Upper lobe of left lung (tissue), 6 donors: ENCODE results near the gene SCN5A. TPM values are rescaled to one million over a fixed set of nuclear protein-coding genes. Genes with fewer than 3 reads are reported as not detected.

Experiments used
- ATAC-seq, 2 donors: fragments of 200-7000 bp; cut with Tn5 transposase; one replicate each; pipeline ENCODE4 v1.9.1; 2022; ENCODE audit warnings: mild to moderate bottlenecking in 2 of 2, moderate library complexity in 2 of 2; ENCODE audit not compliant: low FRiP score in 2 of 2
- DNase-seq, 2 donors: peaks; one replicate each; pipeline ENCODE4 v3.0.0-alpha.2; 2019 to 2020
- H3K27ac ChIP-seq, 4 donors: fragments of 200-600 bp; sonication (generic); one replicate each; pipeline ENCODE4 v1.5.1; 2016 to 2019
- H3K27me3 ChIP-seq, 4 donors: fragments of 200-600 bp; sonication (generic); one replicate each; pipeline ENCODE4 v1.5.1; 2017 to 2019
- H3K36me3 ChIP-seq, 4 donors: fragments of 200-600 bp; sonication (generic); one replicate each; pipeline ENCODE4 v1.5.1; 2016 to 2019
- H3K4me1 ChIP-seq, 4 donors: fragments of 200-600 bp; sonication (generic); one replicate each; pipeline ENCODE4 v1.5.1; 2018 to 2019
- H3K4me3 ChIP-seq, 4 donors: fragments of 200-600 bp; sonication (generic); one replicate each; pipeline ENCODE4 v1.5.1; 2017 to 2019; ENCODE audit warnings: mild to moderate bottlenecking in 2 of 4, moderate library complexity in 1 of 4
- H3K9me3 ChIP-seq, 4 donors: fragments of 200-600 bp; sonication (generic); one replicate each; pipeline ENCODE4 v1.5.1; 2018 to 2019
- EP300 ChIP-seq, 4 donors: sonication (generic); formaldehyde crosslinking; IDR thresholded peaks; one replicate each; pipeline ENCODE4 v1.5.1; 2017; ENCODE audit warnings: antibody characterized with exemption in 4 of 4, control low read depth in 2 of 4
- POLR2A ChIP-seq, 4 donors: fragments of 450-650 bp; IDR thresholded peaks; one replicate each; pipeline ENCODE4 v1.5.1; 2016 to 2017; ENCODE audit warnings: antibody characterized with exemption in 4 of 4, mild to moderate bottlenecking in 2 of 4
- POLR2AphosphoS5 ChIP-seq, 2 donors: sonication (generic); formaldehyde crosslinking; IDR thresholded peaks; one replicate each; pipeline ENCODE4 v1.5.1; 2017; ENCODE audit warnings: antibody characterized with exemption in 2 of 2
- WGBS, 2 donors: methylation state at CpG; one replicate each; pipeline ENCODE4 v1.1.5; 2017 to 2018; 5-methylcytosine and 5-hydroxymethylcytosine counted together
- total RNA-seq, 6 donors: library from RNA; depleted of rRNA in 4 of 6; stranded (reverse); fragments of >200 nt in 4 of 6; gene quantifications; one replicate each; pipeline versions ENCODE4 v1.1.0 to v1.2.1, GENCODE V29; 2016 to 2021
- TF ChIP-seq, protein P1 (sequence below), 6 experiments: fragments of 450-650 bp in 4 of 6; fragments of 200-600 bp in 2 of 6; sonication (generic) in 2 of 6; IDR thresholded peaks; one replicate each; pipeline ENCODE4 v1.5.1; 2016 to 2019; ENCODE audit warnings: antibody characterized with exemption in 6 of 6
- donor health status: DM: no; HTN: no; CAD: no; lungs with moderate emphysema.
- donor health status: DM: no; HTN: yes; CAD: no; lungs with severe emphysema.

The SCN5A gene
- total RNA-seq, 6 donors from 2014 or later, result under 0.01 to 0.30 (median 0.10) TPM; not detected in 1

GRCh38 chr3:38542401-38543298 is 106.8 kb downstream of the SCN5A start:
- no peaks in the 10 kb centered on the region for H3K36me3 ChIP-seq
- DNase-seq (peak in 1 of 2 donors; percentile 69), ATAC-seq (no peak)
- no peaks in the 10 kb centered on the region for H3K4me1 ChIP-seq
- H3K27ac ChIP-seq, result no peak overlapping the region
- no peak overlapping the region for H3K4me3 ChIP-seq
- no peak for TF ChIP-seq POLR2A (IDR thresholded peaks at IDR 0.05)
- TF ChIP-seq, protein P1, sequence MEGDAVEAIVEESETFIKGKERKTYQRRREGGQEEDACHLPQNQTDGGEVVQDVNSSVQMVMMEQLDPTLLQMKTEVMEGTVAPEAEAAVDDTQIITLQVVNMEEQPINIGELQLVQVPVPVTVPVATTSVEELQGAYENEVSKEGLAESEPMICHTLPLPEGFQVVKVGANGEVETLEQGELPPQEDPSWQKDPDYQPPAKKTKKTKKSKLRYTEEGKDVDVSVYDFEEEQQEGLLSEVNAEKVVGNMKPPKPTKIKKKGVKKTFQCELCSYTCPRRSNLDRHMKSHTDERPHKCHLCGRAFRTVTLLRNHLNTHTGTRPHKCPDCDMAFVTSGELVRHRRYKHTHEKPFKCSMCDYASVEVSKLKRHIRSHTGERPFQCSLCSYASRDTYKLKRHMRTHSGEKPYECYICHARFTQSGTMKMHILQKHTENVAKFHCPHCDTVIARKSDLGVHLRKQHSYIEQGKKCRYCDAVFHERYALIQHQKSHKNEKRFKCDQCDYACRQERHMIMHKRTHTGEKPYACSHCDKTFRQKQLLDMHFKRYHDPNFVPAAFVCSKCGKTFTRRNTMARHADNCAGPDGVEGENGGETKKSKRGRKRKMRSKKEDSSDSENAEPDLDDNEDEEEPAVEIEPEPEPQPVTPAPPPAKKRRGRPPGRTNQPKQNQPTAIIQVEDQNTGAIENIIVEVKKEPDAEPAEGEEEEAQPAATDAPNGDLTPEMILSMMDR (IDR thresholded peaks at IDR 0.05), result no peak
- TF ChIP-seq EP300 (IDR thresholded peaks at IDR 0.05), result no peak
- TF ChIP-seq POLR2AphosphoS5 (IDR thresholded peaks at IDR 0.05), result no peak
- no peaks in the 10 kb centered on the region for H3K9me3 ChIP-seq
- 51 to 57% methylated on average over 6 to 16 of the region's 16 CpGs for WGBS, 2 donors
- no peaks in the 10 kb centered on the region for H3K27me3 ChIP-seq

DNA sequence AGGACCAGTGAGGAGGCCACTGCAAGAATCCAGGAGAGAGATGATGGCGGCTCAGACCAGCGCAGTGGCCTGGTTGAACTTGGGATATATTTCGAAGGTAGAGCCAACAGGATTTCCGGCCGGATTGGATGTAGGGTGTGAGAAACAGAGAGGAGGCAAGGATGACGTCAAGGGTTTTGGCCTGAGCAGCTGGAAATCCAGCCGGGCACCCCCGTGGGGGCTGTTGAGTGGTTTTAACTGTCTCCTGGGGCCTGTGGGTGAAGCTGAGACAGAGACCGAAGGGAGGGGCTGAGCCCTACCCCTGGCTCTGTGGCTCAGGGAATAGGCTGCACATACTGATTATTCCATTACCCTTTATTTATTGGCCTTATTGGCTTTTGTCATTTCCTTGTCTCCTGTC is 107.7 kb downstream of the SCN5A start:
- H3K9me3 ChIP-seq, result no peaks in the 10 kb centered on the region
- no peaks in the 10 kb centered on the region for H3K4me1 ChIP-seq
- no peaks in the 10 kb centered on the region for H3K27me3 ChIP-seq
- DNase-seq (no peak), ATAC-seq (no peak)
- 72 to 81% methylated on average over 9 of the region's 9 CpGs for WGBS, 2 donors
- H3K27ac ChIP-seq, result no peak overlapping the region
- no peaks in the 10 kb centered on the region for H3K36me3 ChIP-seq
- no peak for TF ChIP-seq POLR2A (IDR thresholded peaks at IDR 0.05)
- TF ChIP-seq EP300 (IDR thresholded peaks at IDR 0.05), result no peak
- TF ChIP-seq, protein P1 (IDR thresholded peaks at IDR 0.05), result no peak
- TF ChIP-seq POLR2AphosphoS5 (IDR thresholded peaks at IDR 0.05), result no peak
- H3K4me3 ChIP-seq, result no peak overlapping the region

GRCh38 chr3:38538773-38539353 is 110.6 kb downstream of the SCN5A start:
- 68% methylated on average over 6 to 8 of the region's 8 CpGs for WGBS, 2 donors
- Histone ChIP-seq H3K9me3 (no peaks in the 10 kb centered on the region), H3K36me3 (peaks cover 0 to 4% (median 0%) of the 10 kb centered on the region in 4 donors), H3K4me1 (no peaks in the 10 kb centered on the region), H3K4me3 (no peak overlapping the region), H3K27me3 (no peaks in the 10 kb centered on the region), H3K27ac (no peak overlapping the region)
- ATAC-seq (no peak), DNase-seq (peak in 1 of 2 donors; percentile 43)
- no peak for TF ChIP-seq EP300 (IDR thresholded peaks at IDR 0.05)
- TF ChIP-seq POLR2A (IDR thresholded peaks at IDR 0.05), result no peak
- no peak for TF ChIP-seq POLR2AphosphoS5 (IDR thresholded peaks at IDR 0.05)
- TF ChIP-seq, protein P1 (IDR thresholded peaks at IDR 0.05), result no peak

- DNase-seq, result no peak
- no peak for TF ChIP-seq POLR2A (IDR thresholded peaks at IDR 0.05)
- no peak for TF ChIP-seq POLR2AphosphoS5 (IDR thresholded peaks at IDR 0.05)
- TF ChIP-seq, protein P1 (IDR thresholded peaks at IDR 0.05), result no peak
- TF ChIP-seq EP300 (IDR thresholded peaks at IDR 0.05), result no peak
- Histone ChIP-seq H3K27me3 (no peaks in the 10 kb centered on the region), H3K9me3 (no peaks in the 10 kb centered on the region), H3K4me3 (no peak overlapping the region), H3K4me1 (no peaks in the 10 kb centered on the region), H3K27ac (no peak overlapping the region), H3K36me3 (peaks cover 0 to 4% (median 0%) of the 10 kb centered on the region in 4 donors)
- 78 to 83% methylated on average over 3 of the region's 3 CpGs for WGBS, 2 donors
- no peak for ATAC-seq
These were observed 112.8 kb downstream of the SCN5A start for GRCh38 chr3:38536671-38537070.
